Measurements from ENCODE around the gene DCDC1. TPM values are rescaled to one million over a fixed set of nuclear protein-coding genes. Genes with fewer than 3 reads are reported as not detected.

Gene DCDC1
- total RNA-seq, 1 experiment from 2014 or later: not detected

DNA sequence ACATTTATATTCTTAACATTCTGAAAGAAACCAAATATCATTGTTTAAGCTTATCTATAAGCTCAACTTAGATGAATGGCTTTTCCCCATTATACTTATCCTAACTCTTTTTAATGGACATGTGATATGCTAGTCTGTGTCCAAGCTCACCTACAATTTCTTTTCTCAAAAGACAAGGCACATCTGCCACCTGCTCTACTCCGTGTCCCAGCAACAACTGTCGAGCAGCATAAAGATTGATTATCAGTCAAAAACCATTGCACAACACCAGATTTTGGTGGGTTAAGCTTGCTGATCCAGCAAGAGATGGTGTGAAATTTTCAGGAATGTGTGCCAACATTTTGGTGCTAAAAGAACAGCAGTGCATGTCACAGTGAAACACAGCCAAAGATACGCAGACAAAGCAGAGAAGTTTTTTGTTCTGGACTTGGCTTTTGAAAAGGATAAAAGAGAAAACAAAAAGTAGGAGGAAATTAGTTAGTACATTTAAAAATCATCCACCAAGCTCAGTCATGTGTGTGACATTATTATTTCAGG is 65.8 kb downstream of the DCDC1 start:
- CTCF ChIA-PET: interaction anchor here (0.6 kb wide), 1 partner anchor 93 kb away, joined by 15 read pairs; no protein-coding TSS in a partner anchor

DNA sequence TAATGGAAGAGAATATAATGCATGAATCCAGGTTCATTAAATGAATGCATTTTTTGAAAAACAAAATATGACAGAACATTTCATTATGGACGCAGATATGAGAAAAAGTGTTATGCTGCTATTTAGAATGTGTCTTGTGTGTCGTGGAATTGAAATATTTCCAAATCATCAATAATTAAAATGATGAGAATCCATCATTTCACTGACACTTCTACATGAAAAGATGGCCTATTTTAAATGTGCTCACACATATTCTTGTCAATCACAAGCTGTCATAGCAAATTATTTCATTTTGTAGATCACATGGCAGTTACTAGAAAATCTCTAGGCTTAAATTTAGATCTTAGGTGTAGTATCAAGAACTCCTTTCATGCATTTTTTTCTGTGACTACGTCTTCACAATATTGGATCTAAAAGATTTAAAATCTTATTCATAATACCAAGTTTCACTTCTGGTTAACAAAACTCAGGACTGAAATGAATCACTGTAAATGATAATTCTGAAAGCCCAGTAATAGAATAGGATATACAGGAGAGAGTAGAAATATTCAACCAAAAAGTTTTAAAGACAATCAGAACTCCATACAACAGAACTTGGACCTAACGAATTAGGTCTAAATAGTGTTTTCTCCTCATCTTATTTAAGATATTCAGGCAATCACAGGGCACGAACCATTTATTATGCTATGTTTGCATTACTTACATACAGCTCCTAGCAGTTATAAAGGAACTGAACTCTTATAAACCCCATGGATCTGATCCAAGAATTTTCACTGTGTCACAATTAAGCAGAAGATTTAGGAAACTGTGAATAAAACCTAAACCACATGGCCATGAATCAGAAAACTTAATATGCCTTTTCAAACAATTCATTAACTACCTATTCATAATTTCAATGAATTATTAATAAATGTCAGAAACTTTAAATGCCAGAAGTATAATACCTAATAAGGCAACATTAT is 67.7 kb downstream of the DCDC1 start:
- DNase-seq (ENCODE audit: low read depth, low spot score): no peak
- Histone ChIP-seq H3K27ac (ENCODE audit: low read length) (no peak overlapping the region), H3K36me3 (ENCODE audit: control insufficient read depth, insufficient read depth, low read length) (no peaks in the 10 kb centered on the region), H3K9me3 (ENCODE audit: control insufficient read depth, insufficient read depth, low read depth, low read length) (no peaks in the 10 kb centered on the region), H3K4me1 (ENCODE audit: control insufficient read depth, insufficient read depth, low read length) (no peaks in the 10 kb centered on the region), H3K4me3 (ENCODE audit: low read depth in 2 of 2, low read length in 2 of 2) (no peak overlapping the region), H3K27me3 (ENCODE audit: control insufficient read depth, insufficient read depth, low read length) (no peaks in the 10 kb centered on the region)
- intact Hi-C loops (cut with micrococcal nuclease; ENCODE audit: unreplicated experiment) (no loop called here), in situ Hi-C loops (cut with HindIII; ENCODE audit: low pct_unique_long_range_greater_than_20kb, low sequenced_read_pairs) (no loop called here)
- CTCF ChIA-PET: no interaction called here
- no TSS peak for BruUV-seq (replicated peaks)
- TF ChIP-seq TCF7L2 (IDR thresholded peaks at IDR 0.05; ENCODE audit: low read depth, low read length) (no peak), POLR2AphosphoS5 (IDR thresholded peaks at IDR 0.05; ENCODE audit: low read depth, low read length) (no peak)
- TF ChIP-seq, protein P1, sequence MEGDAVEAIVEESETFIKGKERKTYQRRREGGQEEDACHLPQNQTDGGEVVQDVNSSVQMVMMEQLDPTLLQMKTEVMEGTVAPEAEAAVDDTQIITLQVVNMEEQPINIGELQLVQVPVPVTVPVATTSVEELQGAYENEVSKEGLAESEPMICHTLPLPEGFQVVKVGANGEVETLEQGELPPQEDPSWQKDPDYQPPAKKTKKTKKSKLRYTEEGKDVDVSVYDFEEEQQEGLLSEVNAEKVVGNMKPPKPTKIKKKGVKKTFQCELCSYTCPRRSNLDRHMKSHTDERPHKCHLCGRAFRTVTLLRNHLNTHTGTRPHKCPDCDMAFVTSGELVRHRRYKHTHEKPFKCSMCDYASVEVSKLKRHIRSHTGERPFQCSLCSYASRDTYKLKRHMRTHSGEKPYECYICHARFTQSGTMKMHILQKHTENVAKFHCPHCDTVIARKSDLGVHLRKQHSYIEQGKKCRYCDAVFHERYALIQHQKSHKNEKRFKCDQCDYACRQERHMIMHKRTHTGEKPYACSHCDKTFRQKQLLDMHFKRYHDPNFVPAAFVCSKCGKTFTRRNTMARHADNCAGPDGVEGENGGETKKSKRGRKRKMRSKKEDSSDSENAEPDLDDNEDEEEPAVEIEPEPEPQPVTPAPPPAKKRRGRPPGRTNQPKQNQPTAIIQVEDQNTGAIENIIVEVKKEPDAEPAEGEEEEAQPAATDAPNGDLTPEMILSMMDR (IDR thresholded peaks at IDR 0.05): no peak
- TF ChIP-seq, protein P2, sequence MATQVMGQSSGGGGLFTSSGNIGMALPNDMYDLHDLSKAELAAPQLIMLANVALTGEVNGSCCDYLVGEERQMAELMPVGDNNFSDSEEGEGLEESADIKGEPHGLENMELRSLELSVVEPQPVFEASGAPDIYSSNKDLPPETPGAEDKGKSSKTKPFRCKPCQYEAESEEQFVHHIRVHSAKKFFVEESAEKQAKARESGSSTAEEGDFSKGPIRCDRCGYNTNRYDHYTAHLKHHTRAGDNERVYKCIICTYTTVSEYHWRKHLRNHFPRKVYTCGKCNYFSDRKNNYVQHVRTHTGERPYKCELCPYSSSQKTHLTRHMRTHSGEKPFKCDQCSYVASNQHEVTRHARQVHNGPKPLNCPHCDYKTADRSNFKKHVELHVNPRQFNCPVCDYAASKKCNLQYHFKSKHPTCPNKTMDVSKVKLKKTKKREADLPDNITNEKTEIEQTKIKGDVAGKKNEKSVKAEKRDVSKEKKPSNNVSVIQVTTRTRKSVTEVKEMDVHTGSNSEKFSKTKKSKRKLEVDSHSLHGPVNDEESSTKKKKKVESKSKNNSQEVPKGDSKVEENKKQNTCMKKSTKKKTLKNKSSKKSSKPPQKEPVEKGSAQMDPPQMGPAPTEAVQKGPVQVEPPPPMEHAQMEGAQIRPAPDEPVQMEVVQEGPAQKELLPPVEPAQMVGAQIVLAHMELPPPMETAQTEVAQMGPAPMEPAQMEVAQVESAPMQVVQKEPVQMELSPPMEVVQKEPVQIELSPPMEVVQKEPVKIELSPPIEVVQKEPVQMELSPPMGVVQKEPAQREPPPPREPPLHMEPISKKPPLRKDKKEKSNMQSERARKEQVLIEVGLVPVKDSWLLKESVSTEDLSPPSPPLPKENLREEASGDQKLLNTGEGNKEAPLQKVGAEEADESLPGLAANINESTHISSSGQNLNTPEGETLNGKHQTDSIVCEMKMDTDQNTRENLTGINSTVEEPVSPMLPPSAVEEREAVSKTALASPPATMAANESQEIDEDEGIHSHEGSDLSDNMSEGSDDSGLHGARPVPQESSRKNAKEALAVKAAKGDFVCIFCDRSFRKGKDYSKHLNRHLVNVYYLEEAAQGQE (IDR thresholded peaks at IDR 0.05; ENCODE audit: insufficient read depth in 1 of 2, low read depth in 2 of 2, low read length in 1 of 2): no peak
- POLR2A ChIA-PET: interaction anchor here (0.7 kb wide), 1 partner anchor 1565 kb away, joined by 3 read pairs; no protein-coding TSS in a partner anchor
- ATAC-seq: no peak

More for the DNA sequence above, 65.8 kb downstream of the DCDC1 start:
- no peak for TF ChIP-seq SIN3A (IDR thresholded peaks at IDR 0.05; ENCODE audit: borderline replicate concordance, insufficient read depth, low read depth, low read length)
- no peak for TF ChIP-seq TCF7L2 (IDR thresholded peaks at IDR 0.05; ENCODE audit: low read depth, low read length)
- TF ChIP-seq POLR2AphosphoS5 (IDR thresholded peaks at IDR 0.05; ENCODE audit: low read depth, low read length): no peak
- TF ChIP-seq, protein P1 (IDR thresholded peaks at IDR 0.05): no peak
- TF ChIP-seq, protein P2 (IDR thresholded peaks at IDR 0.05; ENCODE audit: insufficient read depth in 1 of 2, low read depth in 2 of 2, low read length in 1 of 2): no peak
- Histone ChIP-seq H3K4me3 (ENCODE audit: low read depth in 2 of 2, low read length in 2 of 2) (no peak overlapping the region), H3K36me3 (ENCODE audit: control insufficient read depth, insufficient read depth, low read length) (no peaks in the 10 kb centered on the region), H3K9me3 (ENCODE audit: control insufficient read depth, insufficient read depth, low read depth, low read length) (no peaks in the 10 kb centered on the region), H3K27ac (ENCODE audit: low read length) (no peak overlapping the region), H3K4me1 (ENCODE audit: control insufficient read depth, insufficient read depth, low read length) (no peaks in the 10 kb centered on the region), H3K27me3 (ENCODE audit: control insufficient read depth, insufficient read depth, low read length) (peaks cover 3% of the 10 kb centered on the region; the same call in 1 of the 2 replicates)
- intact Hi-C loops (cut with micrococcal nuclease; ENCODE audit: unreplicated experiment): no loop called here
- ATAC-seq (no peak), DNase-seq (ENCODE audit: low read depth, low spot score) (no peak)
- BruUV-seq (replicated peaks): no TSS peak
- in situ Hi-C loops (cut with HindIII; ENCODE audit: low pct_unique_long_range_greater_than_20kb, low sequenced_read_pairs): no loop called here
- POLR2A ChIA-PET: no interaction called here

Measured in Panc1 (cell line).